Stimulated activated CD8-positive, alpha-beta memory T cell treated with anti-CD3 and anti-CD28 coated beads, Interleukin-2, amount 100 ng/mL, for 1 hour (primary cell): ENCODE measurements around the gene CPSF4L.

Experiments
- DNase-seq, 2 donors: peaks; one replicate each; pipeline ENCODE4 v3.0.0-alpha.2; 2020; ENCODE audit warnings: low read depth in 2 of 2

CPSF4L gene

GRCh38 chr17:73232587-73233373 is 28.9 kb downstream of the CPSF4L start:
- DNase-seq = no peak

GRCh38 chr17:73231841-73232586 is 29.7 kb downstream of the CPSF4L start:
- DNase-seq = peak; percentile 95

- no peak for DNase-seq
These were observed 30.3 kb downstream of the CPSF4L start for GRCh38 chr17:73231395-73231794.

- DNase-seq = no peak
These were observed 31.6 kb downstream of the CPSF4L start for GRCh38 chr17:73230088-73230487.

- DNase-seq = no peak
These were observed 32.9 kb downstream of the CPSF4L start for GRCh38 chr17:73228748-73229236.

- DNase-seq = no peak
These were observed 33.7 kb downstream of the CPSF4L start for GRCh38 chr17:73227944-73228343.

- DNase-seq = no peak
These were observed 34.3 kb downstream of the CPSF4L start for GRCh38 chr17:73227379-73227778.

- DNase-seq = no peak
These were observed 35.0 kb downstream of the CPSF4L start for GRCh38 chr17:73226556-73227172.

GRCh38 chr17:73224663-73225305 is 36.9 kb downstream of the CPSF4L start:
- DNase-seq = no peak

GRCh38 chr17:73224237-73224636 is 37.4 kb downstream of the CPSF4L start:
- no peak for DNase-seq

- DNase-seq = no peak
These were observed 38.0 kb downstream of the CPSF4L start for GRCh38 chr17:73223626-73224230.

GRCh38 chr17:73215447-73215846 is 46.2 kb downstream of the CPSF4L start:
- DNase-seq = no peak

- DNase-seq = no peak
These were observed 46.8 kb downstream of the CPSF4L start for GRCh38 chr17:73214851-73215250.

- no peak for DNase-seq
These were observed 47.7 kb downstream of the CPSF4L start for GRCh38 chr17:73214008-73214407.

- peak; percentile 36 to 42 for DNase-seq
These were observed 49.9 kb downstream of the CPSF4L start for GRCh38 chr17:73211745-73212144.

- DNase-seq = no peak
These were observed 51.5 kb downstream of the CPSF4L start for GRCh38 chr17:73210002-73210678.

GRCh38 chr17:73209436-73209835 is 52.2 kb downstream of the CPSF4L start:
- DNase-seq = no peak

GRCh38 chr17:73208139-73208827 is 53.4 kb downstream of the CPSF4L start:
- DNase-seq = no peak

- DNase-seq = no peak
These were observed 56.2 kb downstream of the CPSF4L start for GRCh38 chr17:73205459-73205961.

- no peak for DNase-seq
These were observed 57.7 kb downstream of the CPSF4L start for GRCh38 chr17:73203788-73204479.
